Loucy (cell line): Measurements from ENCODE around the gene CCDC149.

Experiments
- H2AFZ ChIP-seq: fragments of 200-600 bp; sonication (generic); 2 replicates; pipeline ENCODE4 v1.6.0; 2016; ENCODE audit warnings: antibody characterized with exemption, mild to moderate bottlenecking, low read length, moderate library complexity
- H3F3A ChIP-seq: fragments of 200-600 bp; 2 replicates; pipeline ENCODE4 v1.6.0; 2016; ENCODE audit warnings: antibody characterized with exemption, low read depth, mild to moderate bottlenecking
- H3K27me3 ChIP-seq: fragments of 200-600 bp; sonication (generic); 2 replicates; pipeline ENCODE4 v1.6.1; 2014; ENCODE audit warnings: low read length, mild to moderate bottlenecking; ENCODE audit not compliant: insufficient read depth, poor library complexity, severe bottlenecking
- H3K36me3 ChIP-seq: fragments of 200-600 bp; sonication (generic); 2 replicates; pipeline ENCODE4 v1.6.1; 2016; ENCODE audit warnings: low read length; ENCODE audit not compliant: insufficient read depth
- H3K4me1 ChIP-seq: fragments of 200-600 bp; sonication (generic); 2 replicates; pipeline ENCODE4 v1.5.1; 2014; ENCODE audit warnings: low read length, mild to moderate bottlenecking; ENCODE audit not compliant: insufficient read depth, poor library complexity, severe bottlenecking
- H3K4me2 ChIP-seq: fragments of 200-600 bp; sonication (generic); 2 replicates; pipeline ENCODE4 v1.6.0; 2014; ENCODE audit warnings: antibody characterized with exemption, low read length, low read depth, mild to moderate bottlenecking; ENCODE audit not compliant: poor library complexity, severe bottlenecking
- H3K4me3 ChIP-seq: fragments of 200-600 bp; sonication (generic); 2 replicates; pipeline ENCODE4 v1.5.1; 2014; ENCODE audit warnings: low read length, mild to moderate bottlenecking, mixed read lengths; ENCODE audit not compliant: poor library complexity, severe bottlenecking
- H3K79me2 ChIP-seq: fragments of 200-600 bp; sonication (generic); 2 replicates; pipeline ENCODE4 v1.6.1; 2014; ENCODE audit warnings: low read length; ENCODE audit not compliant: insufficient read depth
- H3K9ac ChIP-seq: fragments of 200-600 bp; sonication (generic); 2 replicates; pipeline ENCODE4 v1.6.0; 2014; ENCODE audit warnings: mild to moderate bottlenecking, low read depth, low read length, moderate library complexity; ENCODE audit not compliant: poor library complexity, severe bottlenecking
- H3K9me2 ChIP-seq: fragments of 200-600 bp; sonication (generic); replicated peaks from 2 replicates; pipeline ENCODE4 v1.6.1; 2016; ENCODE audit warnings: low read depth, low read length, mixed read lengths
- H3K9me3 ChIP-seq: fragments of 200-600 bp; sonication (generic); 2 replicates; pipeline ENCODE4 v1.6.1; 2014; ENCODE audit warnings: mild to moderate bottlenecking, antibody characterized with exemption, low read length, low read depth; ENCODE audit not compliant: insufficient read depth
- H4K20me1 ChIP-seq: fragments of 200-600 bp; sonication (generic); 2 replicates; pipeline ENCODE4 v1.6.0; 2014; ENCODE audit warnings: antibody characterized with exemption, low read length, mild to moderate bottlenecking; ENCODE audit not compliant: insufficient read depth, poor library complexity, severe bottlenecking
- EZH2phosphoT487 ChIP-seq: fragments of 200-600 bp; IDR thresholded peaks from 2 replicates; pipeline ENCODE4 v1.6.1; 2018; ENCODE audit warnings: antibody characterized with exemption, mild to moderate bottlenecking, moderate library complexity, borderline replicate concordance
- TF ChIP-seq, protein P1 (sequence below): fragments of 200-600 bp; sonication (generic); conservative IDR thresholded peaks from 2 replicates; pipeline ENCODE4 v1.5.1; 2014; ENCODE audit warnings: mild to moderate bottlenecking, antibody characterized with exemption, low read length

The CCDC149 gene

DNA sequence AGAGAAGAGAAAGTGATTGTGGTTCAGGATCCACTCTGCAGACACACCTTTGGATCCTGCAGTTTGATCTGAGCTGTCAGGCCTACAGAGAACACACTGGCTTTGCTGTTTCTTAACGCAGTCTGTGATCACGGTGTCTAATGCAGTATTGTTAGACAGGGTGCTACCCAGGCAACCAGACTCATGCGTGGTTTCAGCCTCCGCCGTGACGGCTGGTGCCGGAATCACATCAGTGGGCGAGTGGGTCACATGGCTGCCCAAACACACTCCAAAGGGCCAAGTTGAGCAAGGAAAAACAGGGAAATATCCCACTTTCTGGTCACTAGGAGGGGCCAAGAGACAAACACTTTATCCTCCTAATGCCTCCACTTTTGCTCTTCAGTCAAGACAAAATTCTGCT, 27.5 kb downstream of the CCDC149 start:
- Histone ChIP-seq H3K4me2 (no peak overlapping the region), H4K20me1 (no peaks in the 10 kb centered on the region), H3K4me3 (no peak overlapping the region), H3K4me1 (no peaks in the 10 kb centered on the region), H3K9me2 (no peaks in the 10 kb centered on the region), H3K9ac (no peak overlapping the region), H3K79me2 (no peaks in the 10 kb centered on the region), H2AFZ (no peak overlapping the region), H3K27me3 (no peaks in the 10 kb centered on the region), H3K9me3 (no peaks in the 10 kb centered on the region; the same call in 1 of the 2 replicates), H3F3A (no peaks in the 10 kb centered on the region), H3K36me3 (no peaks in the 10 kb centered on the region)
- TF ChIP-seq EZH2phosphoT487, result no peak

DNA sequence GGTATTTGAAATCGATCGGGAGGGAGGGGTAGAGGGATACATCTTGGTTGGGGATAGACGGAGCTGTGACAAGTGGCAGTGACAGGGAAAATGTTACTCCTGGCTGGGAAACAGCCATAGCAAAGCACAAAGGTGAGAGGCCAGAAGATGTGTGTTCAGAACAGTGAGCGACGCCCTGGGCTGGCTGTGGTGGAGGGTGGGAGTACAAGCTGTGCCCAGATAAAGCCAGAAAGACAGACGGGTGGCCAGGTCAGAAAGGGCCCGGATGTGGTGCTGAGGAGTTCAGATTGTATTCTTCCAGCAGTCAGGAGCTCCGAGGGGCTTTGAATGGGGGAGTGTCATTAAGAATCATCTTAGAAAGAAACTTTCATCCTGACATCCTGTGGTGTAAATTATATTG, 27.9 kb downstream of the CCDC149 start:
- no peaks in the 10 kb centered on the region for H3K4me1 ChIP-seq
- no peak overlapping the region for H3K4me2 ChIP-seq
- no peaks in the 10 kb centered on the region for H3K9me2 ChIP-seq
- no peak overlapping the region for H2AFZ ChIP-seq
- H3F3A ChIP-seq, result no peaks in the 10 kb centered on the region
- no peaks in the 10 kb centered on the region for H3K36me3 ChIP-seq
- no peak overlapping the region for H3K4me3 ChIP-seq
- H3K27me3 ChIP-seq, result no peaks in the 10 kb centered on the region
- H4K20me1 ChIP-seq, result no peaks in the 10 kb centered on the region
- H3K9me3 ChIP-seq, result no peaks in the 10 kb centered on the region; the same call in 1 of the 2 replicates
- H3K9ac ChIP-seq, result no peak overlapping the region
- TF ChIP-seq, protein P1, sequence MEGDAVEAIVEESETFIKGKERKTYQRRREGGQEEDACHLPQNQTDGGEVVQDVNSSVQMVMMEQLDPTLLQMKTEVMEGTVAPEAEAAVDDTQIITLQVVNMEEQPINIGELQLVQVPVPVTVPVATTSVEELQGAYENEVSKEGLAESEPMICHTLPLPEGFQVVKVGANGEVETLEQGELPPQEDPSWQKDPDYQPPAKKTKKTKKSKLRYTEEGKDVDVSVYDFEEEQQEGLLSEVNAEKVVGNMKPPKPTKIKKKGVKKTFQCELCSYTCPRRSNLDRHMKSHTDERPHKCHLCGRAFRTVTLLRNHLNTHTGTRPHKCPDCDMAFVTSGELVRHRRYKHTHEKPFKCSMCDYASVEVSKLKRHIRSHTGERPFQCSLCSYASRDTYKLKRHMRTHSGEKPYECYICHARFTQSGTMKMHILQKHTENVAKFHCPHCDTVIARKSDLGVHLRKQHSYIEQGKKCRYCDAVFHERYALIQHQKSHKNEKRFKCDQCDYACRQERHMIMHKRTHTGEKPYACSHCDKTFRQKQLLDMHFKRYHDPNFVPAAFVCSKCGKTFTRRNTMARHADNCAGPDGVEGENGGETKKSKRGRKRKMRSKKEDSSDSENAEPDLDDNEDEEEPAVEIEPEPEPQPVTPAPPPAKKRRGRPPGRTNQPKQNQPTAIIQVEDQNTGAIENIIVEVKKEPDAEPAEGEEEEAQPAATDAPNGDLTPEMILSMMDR, result no peak
- TF ChIP-seq EZH2phosphoT487, result no peak
- H3K79me2 ChIP-seq, result no peaks in the 10 kb centered on the region

DNA sequence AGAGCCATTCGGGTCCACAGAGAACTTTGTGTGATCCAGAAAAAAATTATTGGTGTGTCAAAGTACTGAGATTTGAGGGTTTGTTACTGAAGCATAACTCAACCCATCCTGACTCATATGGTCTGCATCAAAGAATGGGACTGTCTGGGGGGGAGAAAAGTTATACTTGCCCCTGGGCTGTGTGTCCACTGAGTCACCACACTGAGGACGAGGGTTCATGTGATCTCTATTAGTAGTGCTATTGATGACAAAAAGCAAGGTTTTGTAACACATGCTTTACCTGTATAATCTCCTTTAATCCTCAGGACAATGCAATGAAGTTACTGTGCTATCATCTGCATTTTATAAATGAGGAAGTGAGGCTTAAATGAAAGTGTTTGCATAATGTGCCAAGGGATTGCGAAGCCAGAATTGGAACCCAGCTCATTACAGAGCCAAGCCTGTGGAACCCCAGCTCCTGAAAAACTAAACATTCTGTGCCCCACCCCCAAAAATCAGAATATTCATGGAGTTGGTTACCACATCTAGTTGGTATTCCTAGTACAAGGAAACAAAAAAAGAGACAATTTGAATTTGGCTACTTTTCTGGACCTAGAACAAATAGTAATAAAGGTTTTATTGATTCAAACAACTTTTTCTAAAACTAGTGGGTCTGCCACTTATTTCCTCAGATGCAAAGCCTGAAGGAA, 31.2 kb downstream of the CCDC149 start:
- H3F3A ChIP-seq, result no peaks in the 10 kb centered on the region
- H3K9ac ChIP-seq, result no peak overlapping the region
- H3K27me3 ChIP-seq, result no peaks in the 10 kb centered on the region
- no peak overlapping the region for H3K4me2 ChIP-seq
- no peaks in the 10 kb centered on the region for H4K20me1 ChIP-seq
- no peaks in the 10 kb centered on the region for H3K36me3 ChIP-seq
- H2AFZ ChIP-seq, result no peak overlapping the region
- no peak overlapping the region for H3K4me3 ChIP-seq
- H3K79me2 ChIP-seq, result no peaks in the 10 kb centered on the region
- H3K9me3 ChIP-seq, result no peaks in the 10 kb centered on the region; the same call in 1 of the 2 replicates
- no peaks in the 10 kb centered on the region for H3K4me1 ChIP-seq
- no peaks in the 10 kb centered on the region for H3K9me2 ChIP-seq
- TF ChIP-seq, protein P1, result no peak
- no peak for TF ChIP-seq EZH2phosphoT487

- no peak overlapping the region for H3K4me3 ChIP-seq
- H3K4me1 ChIP-seq, result no peaks in the 10 kb centered on the region
- H3K4me2 ChIP-seq, result no peak overlapping the region
- H3K9ac ChIP-seq, result no peak overlapping the region
- no peaks in the 10 kb centered on the region; the same call in 1 of the 2 replicates for H3K9me3 ChIP-seq
- TF ChIP-seq, protein P1, result no peak
- no peak for TF ChIP-seq EZH2phosphoT487
- no peaks in the 10 kb centered on the region for H4K20me1 ChIP-seq
- no peaks in the 10 kb centered on the region for H3K36me3 ChIP-seq
- no peaks in the 10 kb centered on the region for H3F3A ChIP-seq
- H3K79me2 ChIP-seq, result no peaks in the 10 kb centered on the region
- no peak overlapping the region for H2AFZ ChIP-seq
- no peaks in the 10 kb centered on the region for H3K9me2 ChIP-seq
- no peaks in the 10 kb centered on the region for H3K27me3 ChIP-seq
These were observed 32.7 kb downstream of the CCDC149 start for GRCh38 chr4:24880186-24880585.
